ENCODE results near the gene CLDND2.

GRCh38 chr19:51361239-51361638 lies 7.6 kb downstream of the CLDND2 start:
- TF ChIP-seq POLR2A (IDR thresholded peaks at IDR 0.05; ENCODE audit: low read depth, low read length): no peak
- TF ChIP-seq ELK1 (IDR thresholded peaks at IDR 0.05; ENCODE audit: borderline replicate concordance, low read depth, low read length): no peak
- TF ChIP-seq MXI1 (IDR thresholded peaks at IDR 0.05; ENCODE audit: borderline replicate concordance, low read depth, low read length): no peak
- no peak for TF ChIP-seq RAD21 (IDR thresholded peaks at IDR 0.05; ENCODE audit: low read length)
